ENCODE measurements around the gene SPSB1.

GRCh38 chr1:9293533-9294404 lies 1.1 kb downstream of the SPSB1 start:
- TF ChIP-seq EZH2phosphoT487 (IDR thresholded peaks at IDR 0.05; ENCODE audit: insufficient read depth, low read depth) (no peak), EZH2 (IDR thresholded peaks at IDR 0.05; ENCODE audit: insufficient read depth, poor library complexity, severe bottlenecking) (no peak)
